ENCODE results near the gene MSRB2.

GRCh38 chr10:23088609-23089008, 6.8 kb upstream of the MSRB2 start:
- no peak for TF ChIP-seq EZH2 (IDR thresholded peaks at IDR 0.05)
- TF ChIP-seq POLR2AphosphoS5 (IDR thresholded peaks at IDR 0.05; ENCODE audit: borderline replicate concordance, low read depth, low read length), result no peak
- no peak for TF ChIP-seq FOXP2 (optimal IDR thresholded peaks at IDR 0.05; ENCODE audit: control extremely low read depth, extremely low read length, insufficient read depth)

Data from SK-N-MC (cell line).